Activated T-cell treated with anti-CD3 and anti-CD28 coated beads for 4 hours (primary cell): ENCODE results near the gene SPHKAP.
"Not testable (repeated sequence)": the region's sequence is repeated elsewhere in the genome, so short reads cannot be mapped to it uniquely, and the experiment has no call there.

Source experiments
- DNase-seq: peaks from one replicate; pipeline ENCODE4 v3.0.0-alpha.2; 2020

The SPHKAP gene

DNA sequence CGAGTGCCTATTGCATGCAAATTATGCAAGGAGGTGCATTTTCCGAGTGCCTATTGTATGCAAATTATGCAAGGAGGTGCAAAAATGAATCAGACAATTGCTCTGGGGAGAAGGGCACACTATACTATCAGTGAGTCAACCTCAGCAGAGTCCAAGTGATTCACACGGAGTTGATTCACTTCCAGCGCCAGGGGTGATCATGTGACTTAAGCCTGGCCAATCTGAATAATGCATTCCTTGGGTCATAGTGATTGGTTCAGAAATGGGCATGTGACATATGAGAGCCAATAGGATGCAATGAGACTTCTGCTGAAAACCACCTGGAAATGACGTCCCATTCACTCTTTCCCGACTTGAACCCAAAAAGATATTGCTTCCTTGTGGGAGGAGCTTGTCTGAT lies 157.9 kb downstream of the SPHKAP start:
- DNase-seq = no peak

DNA sequence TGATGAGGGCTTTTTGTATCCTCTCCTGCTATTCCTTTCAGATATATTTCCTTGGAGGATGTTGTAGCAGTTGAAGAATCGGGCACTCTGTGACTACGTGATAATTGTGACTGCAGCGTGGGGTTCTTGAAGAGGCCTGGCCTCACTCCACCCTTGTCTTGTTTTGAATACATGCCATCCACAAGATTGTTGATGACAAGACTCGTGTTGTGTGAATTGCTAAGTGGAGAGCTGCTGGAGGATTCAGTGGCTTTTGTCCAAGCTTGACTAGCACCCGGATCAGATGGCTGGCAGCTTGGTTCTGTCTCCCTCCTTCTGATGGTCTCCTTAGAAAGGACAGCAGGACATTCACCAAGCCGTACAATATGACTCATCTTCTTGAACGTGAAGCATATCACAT lies 163.2 kb downstream of the SPHKAP start:
- no peak for DNase-seq

DNA sequence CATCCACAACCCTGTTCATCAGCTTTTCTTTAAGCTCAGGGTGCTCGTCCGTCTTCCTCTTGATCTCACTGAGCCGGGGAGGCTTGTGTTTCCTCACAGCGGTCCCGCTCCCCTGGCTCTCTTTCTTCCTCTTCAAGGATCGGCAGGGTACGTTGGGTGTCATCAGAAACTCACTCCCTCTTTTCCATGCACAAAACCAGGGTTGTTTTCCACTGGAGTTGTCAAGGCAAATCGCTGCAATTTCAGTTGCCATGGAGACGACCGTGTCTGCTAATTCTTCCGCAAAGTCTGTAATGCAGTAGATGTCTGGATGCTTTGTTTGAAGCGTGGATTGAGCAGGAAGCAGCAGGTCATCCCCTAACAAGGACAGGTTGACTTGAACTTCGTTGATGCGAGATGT lies 163.7 kb downstream of the SPHKAP start:
- no peak for DNase-seq

DNA sequence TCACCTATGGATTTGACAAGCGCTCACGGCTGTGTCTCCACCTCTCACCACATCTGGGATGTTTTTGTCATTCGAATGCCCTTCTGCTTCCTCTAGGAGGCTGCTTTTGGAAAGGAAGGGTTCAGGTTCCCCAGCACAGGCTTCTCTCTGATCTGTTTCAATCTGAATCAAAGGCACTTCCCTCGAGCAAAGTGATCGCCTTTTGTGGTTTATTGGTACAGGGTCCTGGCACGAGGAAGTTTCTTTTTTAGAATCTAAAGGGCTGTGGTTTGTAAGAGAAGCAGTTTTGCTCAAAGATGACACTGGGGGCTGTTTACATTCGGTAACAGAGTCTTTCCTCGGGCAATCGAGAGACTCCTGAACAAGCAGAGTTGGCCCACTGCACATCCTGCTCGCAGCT lies 165.1 kb downstream of the SPHKAP start:
- DNase-seq = no peak

DNA sequence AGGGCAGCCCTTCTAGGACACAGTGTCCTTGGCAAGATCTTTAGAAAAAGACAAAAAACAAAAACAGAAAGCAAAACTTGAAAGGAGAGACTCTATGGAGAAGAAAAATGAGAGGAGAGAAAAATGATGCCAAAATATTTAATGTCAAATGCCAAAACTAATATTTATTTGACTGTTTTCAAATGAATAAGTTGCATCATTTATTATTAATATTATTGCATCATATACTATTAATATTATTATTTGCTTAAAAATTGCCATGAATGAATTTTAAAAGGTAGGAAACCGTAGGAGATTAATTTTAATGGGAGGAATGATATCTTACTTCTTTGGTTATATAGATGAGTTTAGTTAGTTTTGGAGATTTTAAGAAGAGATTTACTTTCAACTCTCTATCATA lies 165.7 kb downstream of the SPHKAP start:
- DNase-seq = no peak

DNA sequence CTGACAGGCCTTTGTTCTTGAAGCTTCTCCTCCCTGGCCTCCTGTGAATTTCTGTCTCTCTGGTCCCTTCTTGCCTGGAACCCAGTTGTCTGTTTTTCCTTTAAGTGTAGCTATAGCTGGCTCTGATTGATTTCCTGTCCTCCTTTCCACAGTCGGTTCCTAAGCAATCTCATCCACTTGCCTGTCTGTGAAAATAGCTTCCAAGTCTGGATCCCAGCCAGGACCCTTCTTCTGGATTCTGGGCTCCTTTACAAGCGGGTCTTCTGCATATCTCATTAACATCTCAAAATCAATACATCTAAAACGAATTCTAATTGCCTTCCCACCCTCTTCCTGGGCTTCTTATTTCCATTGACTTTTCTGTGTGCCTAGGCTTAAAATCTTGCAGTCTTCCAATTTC lies 185.1 kb downstream of the SPHKAP start:
- DNase-seq = no peak

DNA sequence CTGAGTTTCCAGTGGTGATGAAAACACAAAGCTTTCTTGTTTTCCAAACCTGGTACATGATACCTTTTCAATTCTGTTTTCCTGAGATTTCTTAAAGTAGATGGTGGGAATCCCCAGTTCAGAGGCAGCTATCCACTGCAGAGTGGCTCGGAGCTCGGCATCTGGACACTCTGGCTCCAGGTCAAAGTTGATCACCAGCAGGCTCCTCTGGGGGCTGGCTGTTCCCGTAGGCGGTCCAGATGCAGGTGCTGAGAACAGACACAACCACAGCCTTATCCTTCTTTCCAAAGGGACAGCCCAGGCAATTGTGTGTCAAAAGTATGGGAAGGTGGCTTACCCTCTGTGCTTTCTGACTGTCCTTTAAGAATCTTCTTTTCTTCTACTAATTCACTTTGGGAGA lies 190.6 kb downstream of the SPHKAP start:
- no peak for DNase-seq

DNA sequence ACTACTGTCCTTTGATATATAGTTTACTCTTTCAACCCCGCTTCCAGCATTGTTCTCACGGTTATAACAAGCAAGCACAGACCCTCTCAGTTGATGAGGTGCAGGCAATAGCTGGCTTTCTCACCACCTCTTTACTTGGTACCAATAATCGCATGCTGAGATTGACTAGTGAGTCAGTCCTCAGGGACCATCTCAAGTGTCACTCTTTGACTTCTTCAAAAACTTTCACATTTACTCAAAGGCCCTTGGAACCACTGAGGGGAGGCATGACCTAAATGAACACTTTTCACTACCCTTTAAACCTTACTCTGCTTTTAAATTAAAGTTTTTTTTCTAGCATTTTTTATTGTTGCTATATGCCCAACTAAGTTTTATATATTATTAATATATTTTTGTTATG lies 208.2 kb downstream of the SPHKAP start:
- no peak for DNase-seq

DNA sequence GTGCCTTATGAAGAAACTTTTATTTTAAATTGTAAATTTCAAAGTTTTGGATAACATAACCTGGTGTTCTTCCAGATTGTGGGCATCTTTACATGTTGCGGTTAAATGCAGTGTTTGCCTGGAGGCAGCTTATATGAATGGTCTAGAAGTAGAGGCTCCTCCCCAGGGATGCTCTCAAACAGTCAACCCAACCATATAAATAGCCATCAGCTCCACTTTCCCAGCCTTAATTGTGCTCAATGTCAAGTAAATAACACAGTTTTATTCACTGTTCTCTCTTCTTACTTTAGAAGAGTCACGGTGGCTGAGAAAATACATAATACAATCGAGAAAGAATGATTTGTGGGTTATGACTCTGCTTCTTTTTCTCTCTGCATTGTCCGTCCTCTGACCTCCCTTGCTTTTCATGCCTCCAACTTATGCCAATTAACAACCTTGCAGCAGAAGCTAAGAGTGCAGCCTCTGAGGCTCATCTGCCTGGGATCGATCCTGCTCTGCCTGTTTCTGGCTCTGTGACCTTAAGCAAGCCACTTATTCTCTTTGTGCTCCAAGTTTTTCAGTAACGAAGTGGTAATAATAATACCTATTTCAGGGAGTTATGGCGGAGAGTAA lies 209.8 kb downstream of the SPHKAP start:
- DNase-seq = no peak

DNA sequence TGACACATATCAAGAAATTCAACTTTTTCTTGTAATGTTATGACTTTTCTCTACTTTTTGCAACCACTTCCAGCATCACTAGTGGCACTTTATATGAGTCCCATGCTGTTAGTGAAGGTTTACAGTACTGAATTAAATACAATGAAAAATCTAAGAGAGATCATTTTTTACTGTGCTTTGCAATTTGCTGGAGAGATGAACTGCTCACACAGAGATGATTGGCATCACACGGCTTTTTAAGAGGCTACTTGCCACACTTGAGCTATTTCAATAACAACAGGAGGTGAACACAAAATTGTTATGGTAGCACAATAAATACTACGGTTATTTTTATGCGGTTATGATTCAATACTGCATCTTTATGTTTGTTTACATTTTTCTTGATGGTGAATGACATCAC lies 221.2 kb downstream of the SPHKAP start:
- no peak for DNase-seq

DNA sequence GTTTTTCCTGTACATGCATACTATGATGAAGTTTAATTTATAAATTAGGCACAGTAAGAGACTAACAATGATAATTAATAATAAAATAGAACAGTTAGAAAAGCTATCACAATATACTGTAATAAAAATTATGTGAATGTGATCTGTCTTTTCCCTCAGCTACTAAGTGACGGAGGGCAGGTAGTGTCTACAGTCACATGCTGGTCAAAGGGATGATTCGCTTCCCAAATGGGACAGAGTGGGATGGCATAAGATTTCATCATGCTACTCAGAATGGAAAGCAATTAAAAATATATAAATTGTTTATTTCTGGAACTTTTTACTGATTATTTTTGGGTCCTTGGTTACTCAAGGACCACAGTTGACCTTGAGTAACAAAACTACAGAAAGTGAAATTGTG lies 238.5 kb downstream of the SPHKAP start:
- no peak for DNase-seq

DNA sequence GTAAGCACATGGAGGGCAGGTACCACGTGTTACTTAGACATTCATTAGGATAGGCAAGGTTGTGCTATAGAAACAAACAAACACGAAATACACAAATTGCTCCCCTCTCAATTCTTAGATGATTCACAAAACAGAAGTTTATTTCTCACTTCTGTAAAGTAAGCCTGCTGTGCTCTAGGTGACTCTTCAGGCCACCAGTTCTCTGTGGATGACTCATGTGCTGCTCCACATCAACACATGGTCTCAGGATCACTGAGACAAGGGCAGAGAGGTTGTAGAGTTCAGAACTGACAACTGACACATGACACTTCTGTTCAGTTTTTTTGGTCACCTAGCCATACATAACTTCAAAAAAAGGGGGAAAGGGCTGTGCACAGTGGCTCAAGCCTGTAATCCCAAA lies 239.5 kb downstream of the SPHKAP start:
- DNase-seq = no peak

DNA sequence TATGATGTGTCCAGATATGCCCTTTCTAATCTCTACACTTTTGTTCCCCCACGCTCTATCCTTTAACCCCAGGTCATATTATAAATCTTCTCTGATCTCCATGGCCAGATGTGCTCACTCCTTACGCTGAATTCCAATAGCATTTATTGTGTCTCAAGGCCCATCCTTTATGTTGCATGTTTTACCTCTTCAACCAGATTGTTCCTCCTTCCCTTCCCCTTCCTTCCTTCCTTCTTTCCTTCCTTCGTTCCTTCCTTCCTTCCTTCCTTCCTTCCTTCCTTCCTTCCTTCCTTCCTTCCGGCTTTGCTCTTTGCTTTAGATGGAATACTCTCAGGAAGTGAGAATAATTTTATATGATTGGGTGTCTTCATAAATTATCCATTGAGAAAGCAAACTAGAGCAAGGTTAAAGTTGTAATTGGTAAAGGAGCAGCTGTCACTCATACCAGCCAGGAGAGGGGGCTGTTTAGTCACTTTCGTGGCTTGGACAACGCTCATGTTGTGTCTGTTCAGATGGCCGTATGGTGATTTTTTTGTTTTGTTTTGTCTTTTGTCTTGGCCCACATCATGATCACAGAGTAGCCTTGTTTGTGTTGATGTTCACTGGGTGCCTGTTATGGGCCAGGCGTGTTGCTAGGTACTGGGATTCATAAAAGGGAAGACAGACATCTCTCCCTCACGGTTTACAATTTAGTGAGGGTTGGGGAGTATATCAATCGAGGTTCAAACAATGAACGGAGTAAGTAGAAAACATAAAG lies 242.0 kb downstream of the SPHKAP start:
- DNase-seq = no peak

DNA sequence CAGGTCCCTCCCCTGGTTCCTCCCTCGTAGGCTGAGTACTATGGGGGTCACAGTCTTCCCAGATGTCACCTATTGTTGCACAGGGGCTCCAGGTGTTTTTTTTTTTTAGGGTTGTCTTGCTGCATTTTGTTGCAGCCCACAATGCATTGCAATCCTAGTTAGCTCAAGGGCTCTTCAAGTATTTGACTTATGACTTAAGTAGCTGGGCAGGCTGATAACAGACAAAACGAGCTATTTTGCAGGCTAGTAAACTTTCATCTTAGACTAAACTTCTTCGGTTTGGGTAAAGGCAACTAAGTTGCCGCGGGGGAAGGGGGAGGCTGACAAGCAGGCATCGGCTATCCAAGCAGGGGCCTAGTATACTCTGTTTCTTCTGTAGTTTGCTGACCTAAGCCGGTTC lies 245.2 kb downstream of the SPHKAP start:
- DNase-seq = not testable (repeated sequence)

DNA sequence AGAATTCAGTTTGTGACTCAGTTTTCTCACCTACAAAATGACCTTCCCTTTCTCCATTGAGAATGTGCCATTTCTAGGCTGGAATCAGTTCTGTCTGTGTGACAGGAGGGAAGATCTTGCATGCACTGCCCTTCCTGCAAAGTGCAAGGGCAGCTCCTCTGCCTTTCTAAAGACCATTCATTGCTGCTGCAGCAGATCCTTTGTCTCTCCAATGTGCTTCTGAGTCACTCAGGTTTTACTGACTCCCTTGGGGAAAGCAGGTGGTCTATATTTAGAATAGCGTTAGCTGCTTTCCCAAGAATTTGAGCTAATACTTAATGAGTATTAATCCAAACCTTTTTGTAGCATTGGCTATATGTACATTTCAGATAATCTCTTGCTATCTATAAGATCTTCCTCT lies 247.6 kb downstream of the SPHKAP start:
- no peak for DNase-seq

DNA sequence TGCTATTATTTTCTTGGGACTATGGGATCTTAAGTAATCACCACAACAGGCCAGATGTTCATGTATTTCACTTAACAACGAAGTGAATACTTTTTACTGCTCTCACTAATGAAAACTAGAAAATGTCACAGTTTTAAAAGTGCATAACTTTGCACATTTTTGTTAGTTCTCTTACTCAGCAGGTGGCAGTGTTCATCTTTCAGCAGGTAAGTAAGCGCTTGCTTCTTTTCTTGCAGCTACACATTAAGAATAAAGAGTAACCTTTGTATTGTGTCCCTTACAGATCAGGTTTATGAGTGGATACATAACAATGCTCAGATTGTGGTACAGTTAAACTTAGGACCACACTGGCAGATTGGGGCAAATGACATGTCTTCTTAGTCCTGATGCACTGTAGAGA lies 249.1 kb downstream of the SPHKAP start:
- DNase-seq = no peak

DNA sequence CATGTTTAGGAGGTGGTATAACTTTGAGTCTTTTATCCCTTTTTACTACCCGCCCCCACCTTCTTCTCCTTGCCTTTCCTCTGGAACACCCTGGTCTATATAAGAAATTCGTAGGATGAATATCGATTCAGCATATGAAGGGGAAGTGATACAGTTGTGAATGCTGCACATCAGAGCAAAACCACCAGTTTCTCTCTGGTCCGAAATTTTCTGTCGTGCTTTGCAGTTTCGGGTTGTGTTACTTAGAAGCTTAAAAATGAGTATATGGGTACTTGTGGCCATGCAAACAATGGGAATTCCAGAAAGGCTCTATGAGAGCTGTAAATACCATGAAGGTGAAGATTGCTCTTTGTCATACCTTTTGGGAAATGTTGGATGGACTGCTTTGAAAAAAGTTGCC lies 249.5 kb downstream of the SPHKAP start:
- DNase-seq = no peak
